Liver (tissue), 3 donors: ENCODE data around the gene SIRPD.

Source experiments
- GABPA ChIP-seq, 2 donors: IDR thresholded peaks in 1 of 2; conservative IDR thresholded peaks in 1 of 2; 2 replicates each; pipeline ENCODE4 v1.6.1; 2016; ENCODE audit warnings: antibody characterized with exemption in 2 of 2, mild to moderate bottlenecking in 1 of 2, moderate library complexity in 1 of 2
- HNF4A ChIP-seq, 2 donors: conservative IDR thresholded peaks; 2 replicates each; pipeline ENCODE4 v1.6.1; 2016; ENCODE audit warnings: antibody characterized with exemption in 2 of 2, mild to moderate bottlenecking in 2 of 2
- JUND ChIP-seq, 2 donors: IDR thresholded peaks; 2 replicates each; pipeline ENCODE4 v1.6.1; 2016; ENCODE audit warnings: antibody characterized with exemption in 2 of 2
- RAD21 ChIP-seq, 2 donors: IDR thresholded peaks; 2 replicates each; pipeline ENCODE4 v1.6.1; 2016; ENCODE audit warnings: antibody characterized with exemption in 2 of 2, mild to moderate bottlenecking in 2 of 2
- TF ChIP-seq, protein P1 (sequence below): fragments of 150-350 bp; IDR thresholded peaks from 2 replicates; pipeline ENCODE4 v1.5.1; 2017; ENCODE audit warnings: improper control_type of control experiment, low read depth, low read length; ENCODE audit not compliant: missing input control
- TF ChIP-seq, protein P2 (sequence below): IDR thresholded peaks from 2 replicates; pipeline ENCODE4 v1.6.1; 2016; ENCODE audit warnings: antibody characterized with exemption
- TF ChIP-seq, protein P3 (sequence below): IDR thresholded peaks from 2 replicates; pipeline ENCODE4 v1.6.1; 2016; ENCODE audit warnings: antibody characterized with exemption, mild to moderate bottlenecking
- donor health status: healthy.
- donor health status: healthy.

DNA sequence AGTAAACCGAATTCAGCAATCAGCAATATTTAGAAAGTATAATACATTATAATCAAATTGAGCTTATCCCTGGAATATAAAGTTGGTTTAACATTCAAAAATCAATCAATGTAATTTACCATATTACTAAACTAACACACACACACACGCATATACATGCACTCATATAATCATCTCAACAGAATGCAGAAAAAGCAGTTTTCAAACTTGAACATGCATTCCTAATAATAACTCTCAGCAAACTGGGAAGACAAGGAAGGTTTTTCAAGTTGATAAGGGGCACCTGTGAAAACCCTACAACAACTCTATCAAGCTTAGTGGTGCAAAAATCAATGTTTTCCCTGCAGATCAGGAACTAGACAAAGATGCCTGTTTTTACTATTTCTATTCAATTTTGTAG is 70.9 kb downstream of the SIRPD start:
- TF ChIP-seq, protein P1, sequence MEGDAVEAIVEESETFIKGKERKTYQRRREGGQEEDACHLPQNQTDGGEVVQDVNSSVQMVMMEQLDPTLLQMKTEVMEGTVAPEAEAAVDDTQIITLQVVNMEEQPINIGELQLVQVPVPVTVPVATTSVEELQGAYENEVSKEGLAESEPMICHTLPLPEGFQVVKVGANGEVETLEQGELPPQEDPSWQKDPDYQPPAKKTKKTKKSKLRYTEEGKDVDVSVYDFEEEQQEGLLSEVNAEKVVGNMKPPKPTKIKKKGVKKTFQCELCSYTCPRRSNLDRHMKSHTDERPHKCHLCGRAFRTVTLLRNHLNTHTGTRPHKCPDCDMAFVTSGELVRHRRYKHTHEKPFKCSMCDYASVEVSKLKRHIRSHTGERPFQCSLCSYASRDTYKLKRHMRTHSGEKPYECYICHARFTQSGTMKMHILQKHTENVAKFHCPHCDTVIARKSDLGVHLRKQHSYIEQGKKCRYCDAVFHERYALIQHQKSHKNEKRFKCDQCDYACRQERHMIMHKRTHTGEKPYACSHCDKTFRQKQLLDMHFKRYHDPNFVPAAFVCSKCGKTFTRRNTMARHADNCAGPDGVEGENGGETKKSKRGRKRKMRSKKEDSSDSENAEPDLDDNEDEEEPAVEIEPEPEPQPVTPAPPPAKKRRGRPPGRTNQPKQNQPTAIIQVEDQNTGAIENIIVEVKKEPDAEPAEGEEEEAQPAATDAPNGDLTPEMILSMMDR, result no peak
- TF ChIP-seq JUND (IDR thresholded peaks at IDR 0.05) (no peak), RAD21 (IDR thresholded peaks at IDR 0.05) (no peak), GABPA (IDR thresholded peaks at IDR 0.05 in 1 of 2, conservative IDR thresholded peaks at IDR 0.05 in 1 of 2) (no peak), HNF4A (conservative IDR thresholded peaks at IDR 0.05) (no peak)
- TF ChIP-seq, protein P2, sequence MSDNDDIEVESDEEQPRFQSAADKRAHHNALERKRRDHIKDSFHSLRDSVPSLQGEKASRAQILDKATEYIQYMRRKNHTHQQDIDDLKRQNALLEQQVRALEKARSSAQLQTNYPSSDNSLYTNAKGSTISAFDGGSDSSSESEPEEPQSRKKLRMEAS, result no peak
- TF ChIP-seq, protein P3, sequence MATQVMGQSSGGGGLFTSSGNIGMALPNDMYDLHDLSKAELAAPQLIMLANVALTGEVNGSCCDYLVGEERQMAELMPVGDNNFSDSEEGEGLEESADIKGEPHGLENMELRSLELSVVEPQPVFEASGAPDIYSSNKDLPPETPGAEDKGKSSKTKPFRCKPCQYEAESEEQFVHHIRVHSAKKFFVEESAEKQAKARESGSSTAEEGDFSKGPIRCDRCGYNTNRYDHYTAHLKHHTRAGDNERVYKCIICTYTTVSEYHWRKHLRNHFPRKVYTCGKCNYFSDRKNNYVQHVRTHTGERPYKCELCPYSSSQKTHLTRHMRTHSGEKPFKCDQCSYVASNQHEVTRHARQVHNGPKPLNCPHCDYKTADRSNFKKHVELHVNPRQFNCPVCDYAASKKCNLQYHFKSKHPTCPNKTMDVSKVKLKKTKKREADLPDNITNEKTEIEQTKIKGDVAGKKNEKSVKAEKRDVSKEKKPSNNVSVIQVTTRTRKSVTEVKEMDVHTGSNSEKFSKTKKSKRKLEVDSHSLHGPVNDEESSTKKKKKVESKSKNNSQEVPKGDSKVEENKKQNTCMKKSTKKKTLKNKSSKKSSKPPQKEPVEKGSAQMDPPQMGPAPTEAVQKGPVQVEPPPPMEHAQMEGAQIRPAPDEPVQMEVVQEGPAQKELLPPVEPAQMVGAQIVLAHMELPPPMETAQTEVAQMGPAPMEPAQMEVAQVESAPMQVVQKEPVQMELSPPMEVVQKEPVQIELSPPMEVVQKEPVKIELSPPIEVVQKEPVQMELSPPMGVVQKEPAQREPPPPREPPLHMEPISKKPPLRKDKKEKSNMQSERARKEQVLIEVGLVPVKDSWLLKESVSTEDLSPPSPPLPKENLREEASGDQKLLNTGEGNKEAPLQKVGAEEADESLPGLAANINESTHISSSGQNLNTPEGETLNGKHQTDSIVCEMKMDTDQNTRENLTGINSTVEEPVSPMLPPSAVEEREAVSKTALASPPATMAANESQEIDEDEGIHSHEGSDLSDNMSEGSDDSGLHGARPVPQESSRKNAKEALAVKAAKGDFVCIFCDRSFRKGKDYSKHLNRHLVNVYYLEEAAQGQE, result no peak
